Spleen (tissue), 7 donors: ENCODE data around the gene TMEM214.

ENCODE experiments used
- POLR2AphosphoS5 ChIP-seq, 3 donors: sonication (generic); formaldehyde crosslinking; IDR thresholded peaks; one replicate each; pipeline ENCODE4 v1.5.1; 2017; ENCODE audit warnings: antibody characterized with exemption in 3 of 3
- TF ChIP-seq, protein P1 (sequence below), 11 experiments: fragments of 200-600 bp in 7 of 11; fragments of 450-650 bp in 4 of 11; sonication (generic) in 4 of 11; IDR thresholded peaks in 8 of 11; conservative IDR thresholded peaks in 3 of 11; 1 replicate in 7 of 11; 2 replicates in 4 of 11; pipeline versions ENCODE4 v1.4.0 to v1.8.0; 2016 to 2021; ENCODE audit warnings: antibody characterized with exemption in 11 of 11, inconsistent platforms in 4 of 11, mild to moderate bottlenecking in 1 of 11
- donor health status: DM: no; HTN: no; CAD: no; lungs with moderate emphysema.
- donor health status: DM: no; HTN: no; CAD: no.
- donor health status: DM: no; HTN: no; CAD: no.

DNA sequence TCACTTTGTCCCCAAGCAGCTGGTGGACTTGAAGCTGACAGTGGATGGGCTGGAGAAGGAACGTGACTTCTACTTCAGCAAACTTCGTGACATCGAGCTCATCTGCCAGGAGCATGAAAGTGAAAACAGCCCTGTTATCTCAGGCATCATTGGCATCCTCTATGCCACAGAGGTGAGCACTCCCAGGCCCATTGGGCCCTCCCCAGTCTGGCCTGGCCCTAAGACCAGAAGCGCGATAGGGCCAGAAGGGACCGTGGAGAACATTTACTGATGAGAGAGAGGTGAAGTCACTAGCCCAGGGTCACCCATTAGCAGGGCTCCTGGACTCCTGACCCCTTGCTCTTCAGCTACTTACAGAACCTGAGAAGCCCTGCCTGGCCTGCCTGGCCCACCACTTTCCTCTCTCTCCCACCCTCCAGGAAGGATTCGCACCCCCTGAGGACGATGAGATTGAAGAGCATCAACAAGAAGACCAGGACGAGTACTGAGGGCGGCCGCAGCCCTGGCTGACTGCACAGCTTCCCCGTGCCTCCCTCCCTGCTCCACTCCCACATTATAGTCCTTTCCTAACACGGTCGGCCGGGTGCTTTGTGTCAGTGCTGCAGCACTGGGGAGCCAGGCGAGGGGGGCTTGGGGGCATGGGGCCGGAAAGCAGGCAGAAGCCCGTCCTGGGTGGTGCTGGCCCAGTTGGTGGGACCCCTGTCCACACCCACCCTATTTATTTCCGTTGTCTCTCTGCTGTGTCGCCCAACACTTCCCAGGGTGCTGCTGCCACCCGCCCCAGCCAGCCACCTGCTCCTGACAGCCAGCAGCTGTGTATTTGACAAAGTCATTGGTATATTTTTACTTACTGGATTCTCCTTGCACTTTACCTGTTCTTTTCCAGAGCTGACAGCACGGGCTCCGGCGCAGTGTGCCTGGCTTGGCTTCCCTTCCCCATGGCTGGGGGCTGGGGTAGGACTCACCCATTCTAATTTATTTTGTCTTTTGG is 6.6 kb upstream of the TMEM214 start:
- TF ChIP-seq, protein P1, sequence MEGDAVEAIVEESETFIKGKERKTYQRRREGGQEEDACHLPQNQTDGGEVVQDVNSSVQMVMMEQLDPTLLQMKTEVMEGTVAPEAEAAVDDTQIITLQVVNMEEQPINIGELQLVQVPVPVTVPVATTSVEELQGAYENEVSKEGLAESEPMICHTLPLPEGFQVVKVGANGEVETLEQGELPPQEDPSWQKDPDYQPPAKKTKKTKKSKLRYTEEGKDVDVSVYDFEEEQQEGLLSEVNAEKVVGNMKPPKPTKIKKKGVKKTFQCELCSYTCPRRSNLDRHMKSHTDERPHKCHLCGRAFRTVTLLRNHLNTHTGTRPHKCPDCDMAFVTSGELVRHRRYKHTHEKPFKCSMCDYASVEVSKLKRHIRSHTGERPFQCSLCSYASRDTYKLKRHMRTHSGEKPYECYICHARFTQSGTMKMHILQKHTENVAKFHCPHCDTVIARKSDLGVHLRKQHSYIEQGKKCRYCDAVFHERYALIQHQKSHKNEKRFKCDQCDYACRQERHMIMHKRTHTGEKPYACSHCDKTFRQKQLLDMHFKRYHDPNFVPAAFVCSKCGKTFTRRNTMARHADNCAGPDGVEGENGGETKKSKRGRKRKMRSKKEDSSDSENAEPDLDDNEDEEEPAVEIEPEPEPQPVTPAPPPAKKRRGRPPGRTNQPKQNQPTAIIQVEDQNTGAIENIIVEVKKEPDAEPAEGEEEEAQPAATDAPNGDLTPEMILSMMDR (IDR thresholded peaks at IDR 0.05 in 8 of 11, conservative IDR thresholded peaks at IDR 0.05 in 3 of 11) = no peak
- peak in 1 of 3 donors; percentile 14 for TF ChIP-seq POLR2AphosphoS5 (IDR thresholded peaks at IDR 0.05)
